GM19099 (cell line): ENCODE measurements around the gene PDE8B.

Experiments used
- POLR2A ChIP-seq: IDR thresholded peaks from 3 replicates; pipeline ENCODE4 v1.6.1; 2011; ENCODE audit warnings: low read depth; ENCODE audit not compliant: insufficient read length; ENCODE audit errors: extremely low read depth

Gene PDE8B

DNA sequence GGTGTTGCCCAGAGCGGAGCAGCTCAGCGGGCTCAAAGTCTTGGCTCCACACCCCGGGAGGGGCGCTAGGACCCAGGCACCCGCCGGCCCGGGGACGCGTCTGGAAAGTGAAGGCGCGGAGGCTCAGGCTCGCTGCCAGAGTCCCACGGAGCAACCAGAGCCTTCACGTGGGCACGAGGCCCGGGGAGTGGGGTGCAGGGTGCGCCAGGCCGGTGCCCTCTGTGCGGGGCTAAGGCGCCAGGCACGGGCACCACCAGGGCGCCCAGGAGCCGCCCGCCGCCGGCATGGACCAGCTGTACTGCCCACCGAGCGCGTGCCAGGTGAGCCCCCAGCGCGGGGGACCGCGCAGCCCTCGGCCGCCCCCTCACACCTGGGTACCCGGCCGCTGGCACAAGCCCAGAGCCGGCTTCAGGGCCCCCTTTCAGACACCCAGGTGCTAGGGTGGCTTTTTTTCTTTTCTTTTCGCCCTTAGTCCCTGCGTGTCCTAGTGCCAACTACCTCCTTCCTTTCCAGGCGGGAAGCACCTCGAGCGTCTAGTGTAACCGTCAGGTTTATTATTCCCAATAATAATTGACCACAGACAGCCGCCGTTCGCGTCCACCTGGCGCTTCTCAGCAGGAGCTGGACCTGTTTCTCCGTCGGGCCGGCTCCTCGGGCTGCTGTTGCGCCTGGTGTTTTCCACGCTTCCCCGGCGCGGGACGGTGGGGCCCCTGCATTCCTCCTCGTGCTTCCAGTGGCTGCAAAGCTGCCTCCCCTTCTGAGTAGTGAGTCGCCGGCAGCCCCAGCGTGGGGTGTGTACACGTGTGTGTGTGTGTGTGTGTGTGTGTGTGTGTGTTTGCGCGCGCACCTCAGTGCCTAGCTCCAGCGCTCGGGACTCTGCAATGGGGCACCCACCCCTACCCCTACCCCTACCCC is 30.1 kb upstream of the PDE8B start:
- no peak for TF ChIP-seq POLR2A

- no peak for TF ChIP-seq POLR2A
These were observed 29.3 kb upstream of the PDE8B start for GRCh38 chr5:77181173-77181572.

DNA sequence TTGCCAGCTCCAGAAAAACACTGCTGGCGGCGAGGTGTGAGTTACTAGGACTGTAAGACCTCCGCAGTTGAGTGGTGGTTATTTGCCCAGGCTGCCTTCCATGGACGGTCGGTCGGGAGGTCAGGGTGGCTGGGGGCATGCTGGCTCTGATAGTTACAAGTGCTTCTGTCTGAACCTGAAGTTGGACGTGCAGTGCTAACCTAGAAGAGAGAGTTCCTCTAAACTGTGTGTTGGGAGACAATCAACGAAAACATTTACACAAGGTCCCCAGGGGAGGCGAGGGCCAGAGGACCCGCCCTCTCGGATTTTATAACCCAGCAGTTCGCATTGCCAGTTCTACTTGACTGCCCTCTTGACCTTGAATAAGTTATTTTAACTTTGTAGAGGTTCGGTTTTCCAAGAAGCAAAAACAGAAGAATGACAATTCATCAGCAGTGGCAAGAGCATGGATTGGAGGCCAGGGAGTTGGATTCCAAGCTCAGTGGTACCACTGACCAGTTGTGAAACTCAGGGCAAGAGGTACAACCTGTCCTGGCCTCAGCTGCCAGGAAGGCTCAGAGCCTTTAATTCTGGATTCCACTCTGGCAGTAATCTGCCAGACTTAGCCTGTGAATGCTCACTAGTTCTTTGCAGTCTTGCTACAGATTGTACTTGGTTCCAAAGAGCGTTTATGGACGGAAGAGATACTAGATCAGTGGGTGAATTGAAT is 28.7 kb upstream of the PDE8B start:
- TF ChIP-seq POLR2A, result no peak

DNA sequence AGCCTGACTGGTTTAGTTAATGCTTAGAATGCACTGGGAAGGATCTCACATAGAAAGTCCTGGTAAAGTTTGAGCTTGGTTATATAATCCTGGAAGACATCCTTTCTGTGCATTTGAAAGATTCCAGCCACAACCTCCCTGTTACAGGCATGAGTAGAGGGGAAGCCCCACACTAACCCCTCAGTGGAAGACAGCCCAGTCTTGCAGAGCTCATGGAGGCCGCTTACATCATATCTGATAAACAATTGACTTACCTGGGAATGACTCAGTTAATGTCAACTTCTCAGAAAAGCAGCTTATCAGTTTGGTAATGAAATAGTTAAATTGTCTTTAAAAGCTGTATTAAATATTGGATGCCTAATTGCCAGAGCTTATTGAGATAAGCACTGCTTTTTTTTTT is 28.1 kb upstream of the PDE8B start:
- no peak for TF ChIP-seq POLR2A

DNA sequence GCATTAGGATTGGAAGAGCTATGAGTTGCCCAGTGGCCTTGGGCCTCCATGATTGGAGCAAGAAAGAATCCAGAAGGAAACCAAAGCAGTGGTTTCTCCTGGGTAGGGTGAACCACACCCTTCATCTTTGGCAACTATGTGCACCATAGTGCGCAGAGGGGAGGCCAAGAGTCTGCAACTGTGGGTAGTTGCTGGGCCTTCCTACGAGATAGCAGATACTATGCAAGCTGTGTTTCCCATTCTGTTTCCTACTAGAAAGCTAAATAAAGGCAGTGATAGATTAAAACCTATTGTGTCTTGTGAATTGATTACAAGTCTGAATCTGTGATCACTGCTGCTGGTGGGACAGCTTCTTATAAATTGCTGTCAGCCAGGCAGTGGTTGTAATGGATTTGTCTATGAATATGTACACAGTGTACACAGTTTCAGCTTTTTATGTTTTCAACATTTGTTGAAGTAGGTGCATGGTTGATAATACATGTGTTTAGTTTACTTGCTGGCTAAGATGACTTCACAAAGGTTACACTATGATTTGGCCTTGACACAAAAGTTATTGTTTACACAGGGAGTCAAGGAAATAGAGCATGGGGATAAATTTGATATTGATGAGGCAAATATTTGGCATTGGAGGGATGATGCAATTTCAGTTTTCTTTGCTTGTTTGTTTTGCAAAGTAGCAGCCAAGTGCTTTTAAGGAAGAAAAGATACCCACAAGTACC is 23.7 kb upstream of the PDE8B start:
- no peak for TF ChIP-seq POLR2A

- no peak for TF ChIP-seq POLR2A
These were observed 21.1 kb upstream of the PDE8B start for GRCh38 chr5:77189421-77189820.

- TF ChIP-seq POLR2A, result no peak
These were observed 17.9 kb upstream of the PDE8B start for GRCh38 chr5:77192441-77193050.

DNA sequence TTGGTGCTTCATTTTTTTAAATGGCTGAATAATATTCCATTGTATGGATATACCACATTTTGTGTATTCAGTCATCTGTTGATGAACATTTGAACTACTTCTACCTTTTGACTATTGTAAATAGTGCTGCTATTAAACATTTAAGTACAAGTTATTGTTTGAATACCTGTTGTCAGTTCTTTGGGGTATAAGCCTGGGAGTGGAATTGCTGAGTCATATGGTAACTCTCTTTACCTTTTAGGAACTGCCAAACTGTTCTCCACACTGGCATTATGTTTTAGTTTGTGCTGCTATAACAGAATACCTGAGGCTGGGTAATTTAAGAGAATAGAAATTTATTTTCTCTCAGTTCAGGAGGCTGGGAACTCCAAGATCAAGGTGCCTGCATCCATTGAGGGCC is 15.7 kb upstream of the PDE8B start:
- TF ChIP-seq POLR2A, result no peak

DNA sequence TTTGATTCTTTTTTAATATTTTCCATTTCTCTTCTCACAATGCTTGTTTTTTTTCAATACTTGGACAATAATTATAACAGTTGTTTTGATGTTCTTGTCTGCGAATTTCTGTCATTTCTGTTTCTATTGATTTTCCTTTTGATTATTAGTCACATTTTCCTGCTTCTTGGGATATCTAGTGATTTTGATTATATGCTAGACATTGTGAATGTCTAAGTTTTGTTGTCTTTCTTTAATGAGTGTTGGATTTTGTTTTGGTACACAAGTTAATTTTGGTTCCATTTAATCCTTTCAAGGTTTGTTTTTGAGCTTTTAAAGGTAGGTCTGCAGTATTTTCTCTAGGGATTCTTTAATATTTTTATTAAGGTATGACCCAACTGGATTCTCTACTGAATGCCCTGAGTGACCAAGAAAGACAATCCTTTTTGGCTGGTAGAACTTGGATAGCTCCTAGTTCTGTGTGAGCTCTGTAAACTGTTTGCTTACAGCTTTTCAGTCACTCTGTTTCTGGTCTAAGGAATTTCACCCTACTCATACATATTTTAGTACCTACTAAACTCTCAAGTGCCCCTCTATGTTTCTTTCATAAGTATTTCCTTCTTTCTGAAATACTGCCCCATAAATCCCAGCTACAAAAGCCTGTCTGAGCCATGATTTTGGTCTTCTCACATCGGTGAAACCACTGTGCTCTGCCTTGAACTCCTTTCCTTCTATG is 12.5 kb upstream of the PDE8B start:
- no peak for TF ChIP-seq POLR2A

- TF ChIP-seq POLR2A, result no peak
These were observed 9.8 kb upstream of the PDE8B start for GRCh38 chr5:77200663-77201062.

DNA sequence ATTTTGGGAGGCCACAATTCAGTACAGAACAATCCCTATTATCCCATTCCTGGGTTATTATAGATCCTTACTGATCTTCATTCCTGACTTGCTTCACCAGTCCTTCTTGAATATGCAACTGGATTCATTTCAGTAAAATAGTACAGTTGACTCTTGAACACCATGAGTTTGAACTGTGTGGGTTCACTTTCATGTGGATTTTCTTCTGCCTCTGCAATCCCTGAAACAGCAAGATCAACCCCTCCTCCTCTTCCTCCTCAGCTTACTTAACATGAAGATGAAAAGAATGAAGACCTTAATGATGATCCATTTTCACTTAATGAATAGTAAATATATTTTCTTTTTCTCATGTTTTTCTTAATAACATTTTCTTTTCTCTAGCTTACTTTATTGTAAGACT is 8.3 kb upstream of the PDE8B start:
- TF ChIP-seq POLR2A, result no peak

- TF ChIP-seq POLR2A, result no peak
These were observed 5.5 kb upstream of the PDE8B start for GRCh38 chr5:77204967-77205366.

- no peak for TF ChIP-seq POLR2A
These were observed 1.8 kb upstream of the PDE8B start for GRCh38 chr5:77208507-77209163.

DNA sequence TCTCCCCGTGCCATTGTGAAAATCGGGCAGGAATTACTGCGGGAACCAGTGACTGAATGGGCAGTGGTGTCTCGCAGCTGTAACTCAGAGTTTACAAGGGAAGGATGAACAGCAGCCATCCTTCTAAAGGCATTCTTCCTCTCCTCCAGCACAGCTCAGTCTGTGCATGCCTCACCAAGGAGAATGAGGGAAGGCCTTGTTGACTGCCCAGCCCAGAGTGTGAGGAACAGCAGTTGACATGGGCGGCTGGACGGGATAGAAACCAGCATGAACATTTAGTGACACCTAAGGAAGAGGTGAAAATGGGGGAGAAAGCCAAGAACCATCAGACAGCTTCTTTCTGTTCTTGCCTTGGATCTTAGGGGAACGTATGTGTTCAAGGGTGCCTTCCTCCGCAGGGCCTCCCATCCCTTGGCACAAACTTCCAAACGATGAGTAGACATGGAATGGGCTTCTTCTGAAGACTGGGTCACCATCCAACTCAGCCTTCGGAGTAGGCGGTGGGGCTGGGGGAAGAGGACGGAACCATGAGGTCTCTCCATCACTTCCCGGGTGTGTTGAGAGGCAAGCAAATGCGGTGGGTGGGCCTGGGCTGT is 887 bp upstream of the PDE8B start:
- no peak for TF ChIP-seq POLR2A

GRCh38 chr5:77210964-77211690 is 647 bp downstream of the PDE8B start:
- TF ChIP-seq POLR2A, result no peak
